ENCODE measurements around the gene CDT1.
A peak's percentile ranks its signal among the peaks of the same experiment; 100 is the strongest.

CDT1 gene

DNA sequence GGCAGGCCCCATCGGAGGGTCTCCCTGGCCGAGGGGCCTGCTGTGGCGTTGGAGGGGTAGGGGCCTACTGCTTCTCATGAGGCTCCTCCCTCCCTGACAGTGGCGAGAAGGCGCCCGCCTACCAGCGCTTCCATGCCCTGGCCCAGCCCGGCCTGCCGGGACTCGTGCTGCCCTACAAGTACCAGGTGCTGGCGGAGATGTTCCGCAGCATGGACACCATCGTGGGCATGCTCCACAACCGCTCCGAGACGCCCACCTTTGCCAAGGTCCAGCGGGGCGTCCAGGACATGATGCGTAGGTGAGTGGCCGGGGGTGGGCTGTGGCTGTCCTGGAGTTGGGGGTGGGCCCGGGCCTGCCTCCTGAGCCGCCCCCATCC, 1.7 kb downstream of the CDT1 start:
- DNase-seq (ENCODE audit: low spot score): no peak

DNA sequence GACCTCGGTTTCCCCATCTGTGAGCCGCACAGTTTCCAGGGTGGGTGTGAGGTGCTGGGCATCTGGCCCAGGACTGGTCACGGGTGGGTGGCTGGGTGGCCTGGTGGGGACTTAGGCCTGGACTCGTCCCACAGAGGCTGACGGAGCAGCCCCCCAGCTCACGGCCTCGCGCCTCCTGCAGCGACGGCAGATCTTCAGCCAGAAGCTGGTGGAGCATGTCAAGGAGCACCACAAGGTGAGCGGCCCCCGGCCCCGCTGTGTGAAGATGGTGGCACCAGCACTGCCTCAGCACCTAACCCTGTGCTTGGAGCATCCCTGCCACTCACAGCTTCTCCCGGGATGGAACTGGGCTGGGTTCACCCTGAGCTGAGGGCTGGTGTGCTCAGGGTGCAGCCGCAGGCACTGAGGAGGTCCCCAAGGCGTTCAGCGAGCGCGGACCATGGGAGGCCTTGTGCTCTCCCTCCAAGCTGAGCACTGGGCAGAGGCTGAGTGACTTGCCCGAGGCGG, 2.4 kb downstream of the CDT1 start:
- DNase-seq (ENCODE audit: low spot score): no peak

DNA sequence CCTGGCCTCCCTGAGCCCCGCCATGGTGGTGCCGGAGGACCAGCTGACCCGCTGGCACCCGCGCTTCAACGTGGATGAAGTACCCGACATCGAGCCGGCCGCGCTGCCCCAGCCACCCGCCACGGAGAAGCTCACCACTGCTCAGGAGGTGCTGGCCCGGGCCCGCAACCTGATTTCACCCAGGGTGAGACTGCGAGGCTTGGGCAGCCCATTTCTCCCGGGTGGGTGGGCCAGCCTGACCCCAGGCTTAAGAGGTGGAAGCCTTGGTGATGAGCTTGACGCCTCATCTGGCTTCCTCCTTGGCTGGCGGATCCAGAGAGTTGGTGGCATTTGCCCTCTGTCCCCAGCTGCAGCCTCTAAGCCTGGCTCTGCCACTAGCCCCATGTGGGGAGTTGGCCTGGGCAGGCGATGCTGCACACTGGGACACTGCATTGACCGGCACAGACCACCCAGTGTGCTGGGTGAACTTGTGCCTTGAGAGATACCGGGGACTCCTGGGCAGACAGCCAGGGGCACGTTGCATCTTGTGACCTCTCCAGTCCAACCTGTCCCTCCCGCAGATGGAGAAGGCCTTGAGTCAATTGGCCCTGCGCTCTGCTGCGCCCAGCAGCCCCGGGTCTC, 3.0 kb downstream of the CDT1 start:
- no peak for DNase-seq (ENCODE audit: low spot score)

DNA sequence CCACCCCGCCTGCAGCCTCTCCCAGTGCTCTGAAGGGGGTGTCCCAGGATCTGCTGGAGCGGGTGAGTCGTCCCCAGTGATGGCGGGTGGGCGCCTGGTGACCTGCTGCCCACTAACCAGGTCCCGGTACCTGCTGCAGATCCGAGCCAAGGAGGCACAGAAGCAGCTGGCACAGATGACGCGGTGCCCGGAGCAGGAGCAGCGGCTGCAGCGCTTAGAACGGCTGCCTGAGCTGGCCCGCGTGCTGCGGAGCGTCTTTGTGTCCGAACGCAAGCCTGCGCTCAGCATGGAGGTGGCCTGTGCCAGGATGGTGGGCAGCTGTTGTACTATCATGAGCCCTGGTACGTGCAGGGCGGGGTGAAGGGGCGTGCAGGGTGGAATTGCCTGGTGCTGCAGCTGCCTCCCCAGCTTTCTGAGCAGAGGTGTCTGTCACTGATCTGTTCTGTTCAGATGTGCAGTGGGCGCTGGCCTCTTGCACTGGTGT, 3.6 kb downstream of the CDT1 start:
- DNase-seq (ENCODE audit: low spot score): no peak

DNA sequence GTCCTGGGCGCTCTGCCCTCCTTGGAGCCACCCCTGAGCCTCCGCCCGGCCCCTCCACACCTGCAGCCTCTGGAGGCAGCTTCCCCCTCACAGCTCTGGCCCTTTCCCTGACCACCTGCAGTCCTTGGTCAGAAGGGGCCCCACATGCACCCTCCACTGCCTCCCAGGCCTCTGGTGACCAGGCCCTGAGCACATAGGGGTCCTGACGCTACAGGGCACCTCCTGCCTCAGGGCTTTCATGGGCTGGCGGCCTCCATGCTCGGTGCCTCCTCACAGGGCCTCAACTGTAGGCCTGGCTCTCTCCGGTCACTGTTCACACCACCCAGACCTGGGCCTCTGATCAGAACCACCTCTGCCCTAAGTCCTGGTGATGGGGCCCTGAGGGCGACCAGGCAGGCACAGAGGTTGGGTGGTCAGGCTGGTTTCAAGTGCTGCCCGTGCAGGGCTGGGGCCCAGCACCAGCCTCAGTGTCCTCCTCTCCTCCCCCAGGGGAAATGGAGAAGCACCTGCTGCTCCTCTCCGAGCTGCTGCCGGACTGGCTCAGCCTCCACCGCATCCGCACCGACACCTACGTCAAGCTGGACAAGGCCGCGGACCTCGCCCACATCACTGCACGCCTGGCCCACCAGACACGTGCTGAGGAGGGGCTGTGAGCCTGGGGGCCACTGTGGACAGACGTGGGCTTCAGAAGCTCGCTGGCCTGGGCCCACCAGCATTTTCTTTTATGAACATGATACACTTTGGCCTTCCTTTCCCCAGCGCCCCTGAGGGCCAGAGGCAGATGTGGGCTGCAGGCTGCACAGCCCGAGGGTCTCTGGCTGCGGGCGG, 4.3 kb downstream of the CDT1 start:
- DNase-seq (ENCODE audit: low spot score): no peak

DNA sequence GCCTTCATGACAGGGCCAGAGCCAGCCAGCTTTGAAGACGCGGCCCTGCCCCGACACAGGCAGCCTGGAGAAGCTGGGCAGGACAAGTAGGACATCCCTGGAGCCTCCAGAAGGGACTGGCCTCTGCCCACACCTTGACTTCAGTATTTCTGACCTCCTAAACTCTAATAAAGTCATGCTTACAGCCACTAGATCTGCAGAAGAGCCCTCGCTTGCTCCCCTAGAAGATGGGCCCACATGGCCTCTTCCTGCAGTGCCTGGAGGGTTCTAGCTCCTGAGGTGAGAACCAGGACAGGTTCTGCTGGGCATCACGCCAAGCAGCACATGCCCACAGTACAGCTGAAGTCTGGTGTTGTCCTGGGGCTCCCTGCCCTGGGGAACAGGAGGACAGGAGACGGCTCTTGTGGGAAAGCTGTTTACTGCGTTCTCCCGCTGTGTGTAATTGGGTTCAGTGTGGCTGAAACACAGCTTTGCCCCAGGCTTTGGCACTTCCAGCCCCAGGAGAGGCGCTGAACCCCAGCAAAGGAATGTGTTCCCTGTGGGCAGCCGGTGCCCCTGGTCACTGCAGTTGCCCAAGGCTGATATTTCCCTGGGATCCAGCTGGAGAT, 5.6 kb downstream of the CDT1 start:
- no peak for DNase-seq (ENCODE audit: low spot score)

DNA sequence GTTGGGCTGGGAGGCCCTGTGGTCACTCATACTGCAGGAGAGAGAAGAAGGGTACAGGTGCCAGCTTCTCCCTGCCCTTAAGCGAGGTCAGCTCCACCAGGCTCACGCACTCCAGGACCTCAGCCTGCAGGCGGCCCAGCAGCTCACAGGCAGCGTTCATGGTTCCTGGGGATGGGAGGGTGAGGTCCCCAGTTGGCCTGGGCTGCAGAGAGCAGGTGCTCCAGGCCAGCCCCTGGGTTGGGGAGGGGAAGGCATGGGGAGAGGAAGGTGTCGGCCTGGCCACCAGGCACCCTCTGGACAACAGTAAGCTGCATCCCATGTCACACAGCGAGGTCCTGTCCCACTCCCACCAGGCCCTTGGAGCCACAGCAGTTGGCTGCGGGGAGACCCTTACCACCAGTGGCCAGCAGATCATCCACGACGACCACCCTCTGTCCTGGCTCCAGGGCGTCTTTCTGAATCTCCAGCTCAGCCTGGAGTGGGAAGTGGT, 6.1 kb downstream of the CDT1 start:
- no peak for DNase-seq (ENCODE audit: low spot score)

DNA sequence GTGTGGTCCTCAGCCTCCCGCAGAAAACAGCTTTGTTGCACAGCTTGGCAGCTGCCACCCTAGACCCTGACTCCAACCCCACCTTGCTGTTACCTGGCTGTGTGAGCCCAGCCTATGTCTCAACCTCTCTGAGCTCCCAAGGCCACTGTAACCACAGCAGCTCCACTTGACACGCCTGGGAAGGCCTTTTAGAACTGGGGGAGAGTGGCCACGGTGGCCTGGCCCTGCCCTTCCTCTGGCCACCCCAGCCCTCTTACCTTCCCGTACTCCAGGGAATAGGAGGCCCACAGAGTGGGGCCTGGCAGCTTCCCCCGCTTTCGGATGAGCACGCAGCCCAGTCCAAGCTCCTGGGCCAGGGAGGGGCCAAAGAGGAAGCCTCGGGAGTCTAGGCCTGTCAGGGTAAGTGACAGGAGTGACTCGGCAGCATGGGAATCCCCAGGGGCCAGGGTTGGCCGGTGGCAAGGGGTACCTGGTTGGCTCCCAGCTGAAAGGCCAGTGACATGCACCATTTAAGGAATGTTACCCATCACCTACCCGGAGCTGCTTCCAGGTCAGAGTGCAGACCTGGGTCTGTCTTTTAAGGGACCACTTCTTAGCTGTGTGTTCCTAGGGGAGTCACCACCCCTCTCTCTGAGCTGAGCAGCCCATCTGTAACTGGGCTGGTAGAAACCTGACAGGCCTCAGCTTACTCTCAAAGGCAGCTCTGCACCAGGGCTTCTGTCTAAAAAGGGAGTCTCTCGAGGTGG, 6.8 kb downstream of the CDT1 start:
- no peak for DNase-seq (ENCODE audit: low spot score)

DNA sequence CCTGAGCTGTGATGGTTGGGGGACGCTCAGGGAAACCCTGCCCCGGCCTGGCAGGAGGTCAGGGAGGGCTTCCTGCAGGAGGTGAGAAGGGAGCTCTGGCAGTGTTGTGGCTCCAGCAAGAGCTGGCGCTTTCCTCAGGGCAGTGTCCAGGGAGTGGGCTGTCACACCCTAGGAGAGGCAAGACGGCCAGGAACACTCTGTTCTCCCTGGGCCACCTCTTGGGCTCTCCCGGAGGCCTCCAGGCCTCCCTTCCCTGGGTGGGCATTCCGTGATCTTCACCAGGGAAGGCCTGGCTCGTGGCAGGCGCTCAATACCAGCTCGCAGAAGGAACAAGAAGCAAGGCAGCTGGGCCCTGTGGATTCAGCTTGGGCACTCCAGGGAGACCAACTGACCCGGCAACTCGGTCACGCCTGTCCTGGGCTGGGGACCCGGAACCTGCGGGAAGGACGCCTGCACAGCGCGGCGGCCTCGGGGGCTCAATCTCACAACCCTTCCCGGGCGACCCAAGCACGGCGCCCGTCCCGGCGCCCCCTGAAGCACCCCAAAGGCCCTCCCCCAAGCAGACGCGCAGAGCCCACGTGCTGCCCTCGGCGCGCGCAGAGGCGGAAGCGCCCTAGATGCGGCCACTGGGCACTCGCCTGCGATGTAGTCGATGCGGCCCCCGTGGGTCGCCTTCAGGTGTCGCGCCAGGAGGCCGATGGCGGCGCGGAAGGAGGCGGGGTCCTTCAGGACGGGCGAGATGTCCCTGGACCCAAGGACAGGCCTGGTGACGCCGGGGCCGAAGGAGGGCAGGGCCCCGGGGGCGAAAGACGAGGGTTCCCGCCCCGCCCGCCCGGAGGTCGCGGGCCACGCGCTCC, 7.6 kb downstream of the CDT1 start:
- peak; percentile 66 for DNase-seq (ENCODE audit: low spot score)

DNA sequence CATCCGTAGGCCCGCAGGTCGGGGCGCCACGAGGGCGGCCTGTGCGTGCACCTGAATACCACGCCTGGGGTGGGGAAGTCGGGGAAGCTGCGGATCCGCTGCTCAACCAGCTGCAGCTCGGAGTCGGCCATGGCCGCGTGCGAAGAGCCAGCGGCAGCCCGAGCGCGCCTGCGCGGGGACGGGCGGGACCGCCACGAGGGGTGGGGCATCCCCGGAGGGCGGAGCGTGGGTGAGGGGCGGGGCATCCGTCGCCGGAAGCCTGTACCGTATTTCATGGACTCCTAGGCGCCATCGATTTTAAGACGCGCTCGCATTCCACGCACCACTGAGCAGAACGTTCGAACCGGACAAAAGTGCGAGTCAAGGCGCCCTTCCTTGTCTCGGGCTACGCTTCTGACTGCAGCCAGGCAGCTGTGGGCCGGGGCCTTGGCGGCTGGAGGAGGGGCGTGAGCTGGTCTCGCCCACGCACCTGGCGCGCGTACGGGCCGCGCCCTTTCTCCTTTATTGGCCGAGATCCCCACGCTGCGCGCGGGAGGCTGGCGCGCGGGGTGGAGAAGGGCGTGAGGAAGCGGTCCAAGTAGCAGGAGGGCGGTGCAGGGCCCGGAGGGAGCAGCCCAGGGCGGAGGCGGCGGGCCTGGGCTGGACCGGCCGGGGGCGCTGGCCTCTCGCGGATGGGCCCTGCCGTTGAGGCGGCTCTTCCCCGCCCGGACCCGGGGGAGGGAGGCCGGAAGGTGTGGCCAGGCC, 8.4 kb downstream of the CDT1 start, which contains the start of gene APRT:
Gene APRT, minus strand, starts transcription at position 160 of the 744 bp plus-strand sequence. Its CDS starts 29 bp downstream, at position 131.
- DNase-seq (ENCODE audit: low spot score): peak; percentile 98

DNA sequence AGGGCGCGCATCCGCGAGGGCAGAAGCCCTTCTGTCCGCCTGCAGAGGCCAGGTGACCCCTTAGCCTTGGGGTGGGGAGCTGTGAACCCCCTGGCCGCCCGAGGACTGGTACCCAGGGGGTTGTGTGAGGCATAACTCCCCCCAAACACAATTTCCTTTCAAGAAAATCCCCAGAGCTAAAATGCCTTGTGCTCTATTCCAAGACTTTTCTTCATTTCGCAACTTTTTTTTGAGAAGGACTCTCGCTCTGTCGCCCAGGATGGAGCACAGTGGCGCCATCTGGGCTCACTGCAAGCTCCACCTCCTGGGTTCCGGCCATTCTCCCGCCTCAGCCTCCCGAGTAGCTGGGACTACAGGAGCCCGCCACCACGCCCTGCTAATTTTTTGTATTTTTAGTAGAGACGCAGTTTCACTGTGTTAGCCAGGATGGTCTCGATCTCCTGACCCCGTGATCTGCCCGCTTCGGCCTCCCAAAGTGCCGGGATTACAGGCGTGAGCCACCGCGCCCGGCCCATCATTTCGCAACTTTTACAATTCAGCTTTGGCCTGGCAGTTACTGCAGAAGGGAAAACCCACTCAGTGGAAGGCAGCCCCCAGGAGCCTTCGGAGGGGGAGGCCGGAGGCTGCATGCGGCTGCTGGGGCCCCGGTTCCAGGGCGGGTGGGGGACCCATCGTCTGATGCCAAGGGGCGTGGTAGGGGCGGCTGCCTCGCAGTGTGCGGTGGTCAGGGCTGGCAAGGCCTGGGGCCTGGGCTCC, 9.1 kb downstream of the CDT1 start:
- DNase-seq (ENCODE audit: low spot score): no peak

DNA sequence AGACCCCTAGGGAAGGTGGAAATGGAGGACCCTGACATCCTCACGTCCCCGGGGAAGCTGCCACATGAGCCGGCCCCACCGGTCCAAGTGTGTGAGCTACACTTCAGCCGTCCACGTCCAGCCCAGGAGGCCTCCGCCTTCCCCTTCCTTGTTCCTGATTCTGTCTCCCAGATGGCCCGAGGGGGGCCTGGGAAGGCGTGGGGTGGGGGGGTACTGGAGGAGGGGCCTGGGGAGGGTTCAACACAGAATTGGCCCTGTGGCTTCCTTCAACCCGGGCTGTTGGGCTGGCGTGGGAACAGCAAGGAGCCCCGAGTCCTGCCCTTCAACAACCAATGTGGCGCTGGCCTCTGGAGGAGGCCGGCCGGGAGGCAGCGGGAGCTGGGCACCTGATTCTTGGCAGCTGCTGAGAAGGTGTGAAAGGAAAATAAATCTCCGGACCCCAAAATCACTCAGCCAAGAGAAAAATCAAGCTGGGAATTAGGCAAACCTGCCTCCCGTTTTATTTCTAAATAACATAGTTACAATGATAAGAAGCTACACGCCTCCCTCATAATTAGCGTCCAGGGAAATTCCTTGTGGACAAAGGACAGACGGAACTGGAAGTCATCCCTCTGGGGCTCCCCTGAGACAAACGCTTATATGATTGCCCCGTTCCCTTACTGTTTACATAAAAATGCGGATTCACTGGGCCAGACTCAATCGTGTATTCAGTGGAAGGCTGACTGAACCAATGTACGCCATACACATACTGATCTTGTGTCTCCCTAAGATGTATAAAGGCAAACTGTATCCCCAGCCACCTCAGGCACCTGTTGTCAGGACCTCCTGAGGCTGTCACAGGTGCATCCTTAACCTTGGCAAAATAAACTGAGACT, 9.9 kb downstream of the CDT1 start:
- no peak for DNase-seq (ENCODE audit: low spot score)

DNA sequence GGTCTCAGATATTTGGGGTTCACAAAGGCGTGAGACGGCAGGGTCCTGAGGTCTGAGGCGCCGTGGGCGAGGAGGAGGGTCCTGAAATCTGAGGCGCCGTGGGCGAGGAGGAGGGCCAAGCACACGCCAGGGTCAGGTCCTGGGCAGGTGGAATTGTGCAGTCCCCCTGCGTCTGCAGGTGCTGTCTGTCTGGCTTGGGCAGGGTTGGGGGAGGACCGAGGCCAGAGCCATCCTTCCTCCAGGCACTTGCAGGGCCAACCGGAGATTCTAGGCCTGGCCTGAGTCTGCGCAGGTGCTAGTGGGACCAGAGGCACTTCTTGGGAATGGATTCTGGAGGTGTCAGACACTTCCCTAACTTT, 10.5 kb downstream of the CDT1 start:
- DNase-seq (ENCODE audit: low spot score): no peak

DNA sequence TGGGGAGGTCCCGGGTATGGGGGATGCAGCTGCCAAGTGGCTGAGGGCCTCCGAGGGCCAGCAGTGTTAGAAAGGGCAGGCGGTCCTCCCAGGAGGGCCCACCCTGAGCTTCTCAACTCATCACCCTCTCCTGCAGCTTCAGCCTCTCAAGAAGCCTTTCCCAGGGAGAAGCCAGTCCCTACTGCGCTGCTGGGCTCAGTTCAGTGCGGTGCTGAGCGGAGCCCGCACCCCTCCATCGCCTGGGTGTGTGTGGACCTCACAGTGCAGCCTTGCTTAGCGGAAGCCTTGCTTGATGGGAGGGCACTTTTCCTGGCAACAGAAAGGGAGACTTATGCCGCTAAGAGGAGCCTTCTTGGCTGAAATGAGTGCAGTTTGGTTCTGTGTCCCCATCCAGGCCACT, 11.6 kb downstream of the CDT1 start:
- no peak for DNase-seq (ENCODE audit: low spot score)

DNA sequence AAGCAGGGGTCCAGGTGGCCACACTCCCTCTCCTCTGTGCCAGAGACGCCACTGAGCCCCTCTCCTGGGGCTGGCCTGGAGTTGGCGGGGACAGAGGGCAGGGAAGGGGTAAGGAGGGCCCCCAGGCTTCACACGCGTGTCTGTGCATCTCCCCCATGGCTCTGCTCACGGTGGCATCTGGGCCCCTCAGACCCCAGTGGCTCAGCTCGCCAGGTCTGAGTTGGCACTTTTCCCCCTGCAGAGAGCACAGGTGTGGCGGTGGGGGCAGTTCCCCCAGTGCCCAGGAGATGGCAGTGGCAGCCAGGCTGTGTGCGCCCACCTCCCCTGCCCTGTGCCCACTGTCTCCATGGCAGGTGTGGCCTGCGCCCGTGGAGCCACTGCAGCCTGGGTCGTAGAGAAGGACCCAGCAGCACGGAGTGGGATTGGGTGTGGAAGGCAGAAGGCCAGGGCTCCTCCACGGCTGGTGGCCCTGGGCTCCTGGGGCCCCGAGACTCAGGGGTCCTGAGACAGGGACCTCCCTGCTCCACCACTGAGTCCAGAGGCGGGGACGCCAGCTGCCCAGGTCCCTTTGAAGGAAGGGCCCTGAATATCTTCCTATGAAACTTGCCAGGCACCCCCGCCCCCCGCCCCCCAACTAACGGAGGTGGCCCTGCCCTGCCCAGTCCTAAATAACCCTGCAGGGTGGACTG, 12.5 kb downstream of the CDT1 start:
- DNase-seq (ENCODE audit: low spot score): no peak

DNA sequence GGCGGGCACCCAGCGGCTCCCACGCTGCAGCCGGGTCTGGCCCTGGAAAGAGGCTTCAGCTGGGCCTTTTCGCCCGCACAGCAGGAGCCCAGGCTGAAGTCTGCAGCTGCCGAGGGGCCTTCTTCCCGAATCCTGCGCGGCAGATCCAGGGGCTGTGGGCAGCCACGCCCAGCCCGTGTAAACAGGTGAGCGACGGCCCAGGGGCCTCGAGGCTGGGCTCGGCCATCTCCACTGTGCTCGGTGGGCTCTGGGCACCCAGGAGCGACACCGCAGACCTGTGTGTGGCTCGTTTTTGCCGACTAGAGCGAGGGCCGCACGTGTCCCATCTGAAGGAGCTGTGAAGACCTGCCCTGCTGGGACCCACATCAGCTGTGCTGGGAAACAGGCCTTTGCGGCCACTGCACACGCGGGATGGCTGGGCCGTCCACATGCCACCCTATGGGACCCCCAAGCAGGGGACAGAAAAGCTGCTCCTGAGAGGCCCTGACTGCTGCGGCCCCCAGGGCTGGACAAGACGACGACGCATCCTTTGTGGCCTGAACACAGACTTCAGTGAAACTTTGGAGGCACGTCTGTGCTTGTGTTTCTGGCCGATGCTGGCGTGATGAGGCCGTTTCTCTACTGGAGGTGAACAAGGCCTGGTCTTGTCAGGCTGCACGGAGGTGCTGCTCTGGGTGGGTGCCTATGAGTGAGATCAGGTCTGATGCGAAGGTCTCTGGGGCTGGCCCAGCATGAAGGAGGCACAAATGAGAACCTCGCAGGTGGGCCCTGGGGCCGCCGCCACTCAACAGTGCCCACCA, 13.3 kb downstream of the CDT1 start:
- DNase-seq (ENCODE audit: low spot score): no peak

Data from ecto neural progenitor cell (in vitro differentiated cells).